HG03139 (cell line): Measurements from ENCODE around the gene PA2G4.
"Not testable (repeated sequence)": the region's sequence is repeated elsewhere in the genome, so short reads cannot be mapped to it uniquely, and the experiment has no call there.

Experiments
- ATAC-seq: cut with Tn5 transposase; IDR thresholded peaks from one replicate; pipeline ENCODE4 v1.9.1; 2021; ENCODE audit not compliant: unreplicated experiment

The PA2G4 gene

GRCh38 chr12:56104109-56104814 lies at the start of gene PA2G4:
TSS of gene PA2G4 (plus strand) at chr12:56104559. CDS start at chr12:56104738, 179 bp downstream.
- ATAC-seq = peak; percentile 91

GRCh38 chr12:56059964-56060363 lies 44.4 kb upstream of the PA2G4 start:
- not testable (repeated sequence) for ATAC-seq

- ATAC-seq = no peak
These were observed 42.4 kb upstream of the PA2G4 start for GRCh38 chr12:56061982-56062381.

- ATAC-seq = no peak
These were observed 41.4 kb upstream of the PA2G4 start for GRCh38 chr12:56062996-56063395.

- no peak for ATAC-seq
These were observed 32.7 kb upstream of the PA2G4 start for GRCh38 chr12:56071648-56072047.

- ATAC-seq = no peak
These were observed 30.0 kb upstream of the PA2G4 start for GRCh38 chr12:56074396-56074795.

GRCh38 chr12:56077966-56078365 lies 26.4 kb upstream of the PA2G4 start:
- ATAC-seq = not testable (repeated sequence)

- ATAC-seq = no peak
These were observed 25.9 kb upstream of the PA2G4 start for GRCh38 chr12:56078427-56078826.

GRCh38 chr12:56078931-56079722 lies 25.2 kb upstream of the PA2G4 start:
- ATAC-seq = peak; percentile 57

- ATAC-seq = no peak
These were observed 24.4 kb upstream of the PA2G4 start, which contains the start of gene ERBB3 for GRCh38 chr12:56079723-56080555. TSS of gene ERBB3 (plus strand) at chr12:56080165. CDS start at chr12:56080301, 136 bp downstream.

GRCh38 chr12:56080556-56081138 lies 23.7 kb upstream of the PA2G4 start:
- no peak for ATAC-seq

GRCh38 chr12:56081393-56082347 lies 22.7 kb upstream of the PA2G4 start:
- no peak for ATAC-seq

- no peak for ATAC-seq
These were observed 22.0 kb upstream of the PA2G4 start for GRCh38 chr12:56082382-56082781.

- ATAC-seq = no peak
These were observed 21.4 kb upstream of the PA2G4 start for GRCh38 chr12:56082967-56083366.

GRCh38 chr12:56084958-56085543 lies 19.3 kb upstream of the PA2G4 start:
- ATAC-seq = no peak

- ATAC-seq = no peak
These were observed 18.3 kb upstream of the PA2G4 start for GRCh38 chr12:56086096-56086495.

- ATAC-seq = no peak
These were observed 17.8 kb upstream of the PA2G4 start for GRCh38 chr12:56086608-56087007.

GRCh38 chr12:56087220-56087619 lies 17.1 kb upstream of the PA2G4 start:
- ATAC-seq = no peak

GRCh38 chr12:56097738-56098137 lies 6.6 kb upstream of the PA2G4 start:
- ATAC-seq = no peak
